GM13976 (cell line): ENCODE data around the gene DPH2.

Experiments used
- DNase-seq: peaks from one replicate; pipeline ENCODE4 v3.0.0; 2012; ENCODE audit warnings: low spot score
- CTCF ChIP-seq: IDR thresholded peaks from 2 replicates; pipeline ENCODE4 v1.5.1; 2012; ENCODE audit warnings: borderline replicate concordance, mild to moderate bottlenecking; ENCODE audit not compliant: insufficient read depth; ENCODE audit errors: extremely low read depth, missing control alignments, control extremely low read depth
- in situ Hi-C: fragments of 300-500 bp; cut with MboI; formaldehyde crosslinking; loops from one replicate; pipeline ENCODE4 v1.12.0; 2022; ENCODE audit warnings: low sequenced_read_pairs, mixed read lengths, inconsistent platforms; ENCODE audit not compliant: unreplicated experiment

DPH2 gene

DNA sequence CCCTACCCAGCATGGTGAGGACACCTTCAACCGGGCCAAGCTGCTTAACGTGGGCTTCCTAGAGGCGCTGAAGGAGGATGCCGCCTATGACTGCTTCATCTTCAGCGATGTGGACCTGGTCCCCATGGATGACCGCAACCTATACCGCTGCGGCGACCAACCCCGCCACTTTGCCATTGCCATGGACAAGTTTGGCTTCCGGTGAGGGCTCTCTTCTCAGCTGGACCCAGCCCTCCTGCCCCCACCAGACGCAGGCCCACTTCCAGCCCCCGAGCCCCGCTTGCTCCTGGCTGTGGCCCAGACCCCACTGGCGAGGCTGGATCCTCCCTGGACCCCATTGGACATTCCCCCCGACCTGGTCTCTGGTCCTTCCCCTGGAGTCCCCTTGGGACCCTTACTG, 15.0 kb downstream of the DPH2 start:
- in situ Hi-C loops: no loop called here
- no peak for DNase-seq
- no peak for TF ChIP-seq CTCF

DNA sequence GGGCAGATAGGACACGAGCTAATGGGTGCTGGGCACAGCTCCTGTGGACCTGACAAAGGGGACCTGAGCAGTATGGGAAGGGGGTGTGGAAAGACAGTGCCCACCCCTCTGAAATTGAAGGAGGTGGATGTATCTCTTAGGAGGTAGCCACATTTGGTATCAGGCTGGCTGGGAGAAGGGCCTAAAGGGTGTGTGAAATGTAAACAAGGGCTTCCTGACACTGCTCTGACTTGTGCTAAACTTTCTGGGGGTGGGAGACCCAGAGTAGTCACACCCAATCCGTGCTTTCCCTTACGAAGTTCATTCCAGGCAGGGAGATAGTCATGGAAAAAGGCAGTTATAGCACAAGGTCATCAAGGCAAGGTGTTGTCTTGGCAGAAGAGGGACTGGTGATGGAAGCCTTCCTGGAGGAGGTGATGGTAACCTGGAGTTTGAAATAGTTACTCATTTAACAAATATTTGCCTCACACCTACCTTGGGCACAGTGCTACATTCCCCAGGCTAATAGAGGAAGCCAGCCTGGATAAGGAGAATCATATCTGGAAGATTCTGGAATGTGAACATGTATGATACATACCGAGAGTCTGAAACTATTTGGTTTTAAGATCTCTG, 16.3 kb downstream of the DPH2 start:
- in situ Hi-C loops: no loop called here
- no peak for DNase-seq
- no peak for TF ChIP-seq CTCF

DNA sequence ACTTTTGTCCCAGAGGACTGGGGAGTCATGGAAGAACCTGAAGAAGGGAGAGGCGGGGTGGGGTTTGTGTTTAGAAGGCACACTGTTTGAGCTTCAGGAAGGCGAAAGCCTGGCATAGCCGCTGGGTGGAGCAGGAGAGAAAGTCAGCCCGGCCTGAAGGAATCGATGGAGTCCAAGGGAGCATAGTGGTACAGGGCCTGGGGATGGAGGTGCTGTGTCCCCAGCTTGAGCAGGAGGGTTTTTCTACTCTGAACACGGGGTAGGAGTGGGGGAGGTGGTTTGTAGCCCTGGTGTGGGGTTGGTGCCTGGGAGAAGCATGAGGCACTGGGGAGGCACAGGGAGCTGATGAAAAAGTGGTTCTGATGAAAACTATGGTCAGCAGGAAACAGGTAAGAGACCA, 16.9 kb downstream of the DPH2 start:
- no peak for DNase-seq
- TF ChIP-seq CTCF: no peak
- in situ Hi-C loops: no loop called here

- in situ Hi-C loops: no loop called here
- DNase-seq: no peak
- no peak for TF ChIP-seq CTCF
Observed at GRCh38 chr1:43987159-43987902, 17.5 kb downstream of the DPH2 start.

- DNase-seq: peak; percentile 52
Observed at GRCh38 chr1:43990271-43991199, 20.7 kb downstream of the DPH2 start.

More at GRCh38 chr1:43990271-43991199, 20.7 kb downstream of the DPH2 start:
- TF ChIP-seq CTCF: no peak
- in situ Hi-C loops: no loop called here
